Panc1 (cell line): ENCODE results near the gene TAS2R20. TPM values are rescaled to one million over a fixed set of nuclear protein-coding genes. Genes with fewer than 3 reads are reported as not detected.

Source experiments
- ATAC-seq: fragments of 200-7000 bp; cut with Tn5 transposase; 2 replicates; pipeline ENCODE4 v1.9.1; 2020; ENCODE audit warnings: mild to moderate bottlenecking, moderate library complexity
- BruUV-seq: library from RNA; stranded (reverse); fragments of 400-500 nt; replicated peaks from 2 replicates; lab custom pipeline; 2021; lab: Mats Ljungman, UMichigan
- CTCF ChIA-PET: fragments of 300-600 bp; sonication (Branson Sonifier 250); formaldehyde crosslinking; loops from one replicate; lab custom pipeline; 2022; ENCODE audit warnings: antibody characterized with exemption; lab: Charles Lee
- POLR2A ChIA-PET: fragments of 300-600 bp; sonication (Branson Sonifier 250); formaldehyde crosslinking; loops from one replicate; lab custom pipeline; 2022; ENCODE audit warnings: antibody characterized with exemption; lab: Charles Lee
- DNase-seq: peaks from one replicate; pipeline ENCODE4 v3.0.0-alpha.2; 2010; ENCODE audit warnings: low read depth, low spot score
- H3K27ac ChIP-seq: 2 replicates; pipeline ENCODE4 v1.5.1; 2011; ENCODE audit warnings: mild to moderate bottlenecking, low read length, inconsistent platforms
- H3K27me3 ChIP-seq: fragments of 200-500 bp; sonication (Bioruptor generic); 2 replicates; pipeline ENCODE4 v1.6.0; 2014; ENCODE audit warnings: low read length, inconsistent platforms; ENCODE audit not compliant: control insufficient read depth, insufficient read depth
- H3K36me3 ChIP-seq: fragments of 200-500 bp; sonication (Bioruptor generic); 2 replicates; pipeline ENCODE4 v1.5.1; 2014; ENCODE audit warnings: inconsistent platforms, mild to moderate bottlenecking, low read length, moderate library complexity; ENCODE audit not compliant: control insufficient read depth, insufficient read depth
- H3K4me1 ChIP-seq: 2 replicates; pipeline ENCODE4 v1.5.1; 2011; ENCODE audit warnings: inconsistent platforms, mild to moderate bottlenecking, low read length, moderate library complexity; ENCODE audit not compliant: control insufficient read depth, insufficient read depth
- H3K4me3 ChIP-seq, 2 experiments: 2 replicates each; pipeline ENCODE4 v1.5.1; 2011 to 2012; ENCODE audit warnings: low read depth in 2 of 2, low read length in 2 of 2, mild to moderate bottlenecking in 2 of 2, inconsistent platforms in 1 of 2, moderate library complexity in 1 of 2
- H3K9me3 ChIP-seq: fragments of 200-500 bp; sonication (Bioruptor generic); 2 replicates; pipeline ENCODE4 v1.5.1; 2014; ENCODE audit warnings: low read depth, mild to moderate bottlenecking, inconsistent platforms, low read length, moderate library complexity; ENCODE audit not compliant: control insufficient read depth, insufficient read depth
- POLR2AphosphoS5 ChIP-seq: IDR thresholded peaks from 2 replicates; pipeline ENCODE4 v1.6.1; 2012; ENCODE audit warnings: mild to moderate bottlenecking, low read depth, low read length, moderate library complexity
- SIN3A ChIP-seq: IDR thresholded peaks from 2 replicates; pipeline ENCODE4 v1.6.1; 2012; ENCODE audit warnings: low read depth, mild to moderate bottlenecking, low read length, moderate library complexity, borderline replicate concordance; ENCODE audit not compliant: insufficient read depth
- TCF7L2 ChIP-seq: IDR thresholded peaks from 2 replicates; pipeline ENCODE4 v1.6.1; 2011; ENCODE audit warnings: mild to moderate bottlenecking, low read depth, low read length, inconsistent platforms
- in situ Hi-C: cut with HindIII; loops from 2 replicates; pipeline ENCODE4 v1.10.0; 2016; ENCODE audit warnings: low sequenced_read_pairs, low pct_unique_long_range_greater_than_20kb
- intact Hi-C: fragments of 100-400 bp; cut with micrococcal nuclease; formaldehyde crosslinking; loops from one replicate; pipeline ENCODE4 v1.10.0; 2022; ENCODE audit not compliant: unreplicated experiment
- total RNA-seq: library from RNA; stranded (reverse); gene quantifications from one replicate; pipeline ENCODE4 v1.2.1, GENCODE V29; 2021; ENCODE audit not compliant: unreplicated experiment
- TF ChIP-seq, protein P1 (sequence below): fragments of 450-650 bp; IDR thresholded peaks from 2 replicates; pipeline ENCODE4 v1.5.1; 2017; ENCODE audit warnings: mild to moderate bottlenecking
- TF ChIP-seq, protein P2 (sequence below), 2 experiments: IDR thresholded peaks; 2 replicates each; pipeline ENCODE4 v1.6.1; 2011 to 2012; ENCODE audit warnings: low read depth in 2 of 2, control low read depth in 1 of 2, low read length in 1 of 2, mild to moderate bottlenecking in 1 of 2, moderate library complexity in 1 of 2; ENCODE audit not compliant: insufficient read depth in 1 of 2

Gene TAS2R20
- total RNA-seq, 1 experiment from 2014 or later, result 0.95 TPM

DNA sequence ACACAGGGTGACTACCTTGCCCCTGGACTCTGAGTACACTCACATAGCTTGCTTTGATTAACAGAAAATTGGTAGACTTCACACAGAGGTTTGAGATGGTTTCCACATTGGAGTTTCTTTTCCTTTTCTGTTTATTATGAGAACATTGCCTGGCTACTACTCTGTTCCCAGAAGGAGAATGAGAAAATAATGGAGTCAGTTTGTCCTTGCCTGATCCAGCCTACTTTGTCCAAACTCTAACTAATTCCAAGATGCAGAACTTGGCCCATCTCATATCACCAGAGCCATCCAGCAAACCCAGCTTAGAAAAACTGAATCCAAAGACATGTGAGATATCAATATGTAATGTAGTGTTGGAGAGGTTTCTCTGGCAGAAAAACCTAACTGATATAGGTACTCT is 31.8 kb downstream of the TAS2R20 start:
- BruUV-seq, result no TSS peak
- in situ Hi-C loops, result no loop called here

GRCh38 chr12:10965476-10965875 is 32.6 kb downstream of the TAS2R20 start:
- TF ChIP-seq TCF7L2 (no peak), SIN3A (no peak), POLR2AphosphoS5 (no peak)
- TF ChIP-seq, protein P1, sequence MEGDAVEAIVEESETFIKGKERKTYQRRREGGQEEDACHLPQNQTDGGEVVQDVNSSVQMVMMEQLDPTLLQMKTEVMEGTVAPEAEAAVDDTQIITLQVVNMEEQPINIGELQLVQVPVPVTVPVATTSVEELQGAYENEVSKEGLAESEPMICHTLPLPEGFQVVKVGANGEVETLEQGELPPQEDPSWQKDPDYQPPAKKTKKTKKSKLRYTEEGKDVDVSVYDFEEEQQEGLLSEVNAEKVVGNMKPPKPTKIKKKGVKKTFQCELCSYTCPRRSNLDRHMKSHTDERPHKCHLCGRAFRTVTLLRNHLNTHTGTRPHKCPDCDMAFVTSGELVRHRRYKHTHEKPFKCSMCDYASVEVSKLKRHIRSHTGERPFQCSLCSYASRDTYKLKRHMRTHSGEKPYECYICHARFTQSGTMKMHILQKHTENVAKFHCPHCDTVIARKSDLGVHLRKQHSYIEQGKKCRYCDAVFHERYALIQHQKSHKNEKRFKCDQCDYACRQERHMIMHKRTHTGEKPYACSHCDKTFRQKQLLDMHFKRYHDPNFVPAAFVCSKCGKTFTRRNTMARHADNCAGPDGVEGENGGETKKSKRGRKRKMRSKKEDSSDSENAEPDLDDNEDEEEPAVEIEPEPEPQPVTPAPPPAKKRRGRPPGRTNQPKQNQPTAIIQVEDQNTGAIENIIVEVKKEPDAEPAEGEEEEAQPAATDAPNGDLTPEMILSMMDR, result no peak
- TF ChIP-seq, protein P2, sequence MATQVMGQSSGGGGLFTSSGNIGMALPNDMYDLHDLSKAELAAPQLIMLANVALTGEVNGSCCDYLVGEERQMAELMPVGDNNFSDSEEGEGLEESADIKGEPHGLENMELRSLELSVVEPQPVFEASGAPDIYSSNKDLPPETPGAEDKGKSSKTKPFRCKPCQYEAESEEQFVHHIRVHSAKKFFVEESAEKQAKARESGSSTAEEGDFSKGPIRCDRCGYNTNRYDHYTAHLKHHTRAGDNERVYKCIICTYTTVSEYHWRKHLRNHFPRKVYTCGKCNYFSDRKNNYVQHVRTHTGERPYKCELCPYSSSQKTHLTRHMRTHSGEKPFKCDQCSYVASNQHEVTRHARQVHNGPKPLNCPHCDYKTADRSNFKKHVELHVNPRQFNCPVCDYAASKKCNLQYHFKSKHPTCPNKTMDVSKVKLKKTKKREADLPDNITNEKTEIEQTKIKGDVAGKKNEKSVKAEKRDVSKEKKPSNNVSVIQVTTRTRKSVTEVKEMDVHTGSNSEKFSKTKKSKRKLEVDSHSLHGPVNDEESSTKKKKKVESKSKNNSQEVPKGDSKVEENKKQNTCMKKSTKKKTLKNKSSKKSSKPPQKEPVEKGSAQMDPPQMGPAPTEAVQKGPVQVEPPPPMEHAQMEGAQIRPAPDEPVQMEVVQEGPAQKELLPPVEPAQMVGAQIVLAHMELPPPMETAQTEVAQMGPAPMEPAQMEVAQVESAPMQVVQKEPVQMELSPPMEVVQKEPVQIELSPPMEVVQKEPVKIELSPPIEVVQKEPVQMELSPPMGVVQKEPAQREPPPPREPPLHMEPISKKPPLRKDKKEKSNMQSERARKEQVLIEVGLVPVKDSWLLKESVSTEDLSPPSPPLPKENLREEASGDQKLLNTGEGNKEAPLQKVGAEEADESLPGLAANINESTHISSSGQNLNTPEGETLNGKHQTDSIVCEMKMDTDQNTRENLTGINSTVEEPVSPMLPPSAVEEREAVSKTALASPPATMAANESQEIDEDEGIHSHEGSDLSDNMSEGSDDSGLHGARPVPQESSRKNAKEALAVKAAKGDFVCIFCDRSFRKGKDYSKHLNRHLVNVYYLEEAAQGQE (IDR thresholded peaks at IDR 0.05; ENCODE audit: insufficient read depth in 1 of 2, low read depth in 2 of 2, low read length in 1 of 2), result no peak
- BruUV-seq, result no TSS peak
- H3K27me3 ChIP-seq, result no peaks in the 10 kb centered on the region
- no peaks in the 10 kb centered on the region for H3K36me3 ChIP-seq
- in situ Hi-C loops (no loop called here), intact Hi-C loops (no loop called here)
- POLR2A ChIA-PET, result no interaction called here
- DNase-seq, result no peak
- H3K4me1 ChIP-seq, result peaks cover 15% of the 10 kb centered on the region; the same call in 1 of the 2 replicates
- no peaks in the 10 kb centered on the region for H3K9me3 ChIP-seq
- no peak overlapping the region for H3K27ac ChIP-seq
- no peak overlapping the region for H3K4me3 ChIP-seq
- ATAC-seq, result no peak
- CTCF ChIA-PET, result no interaction called here

More for the DNA sequence above, 31.8 kb downstream of the TAS2R20 start:
- DNase-seq (no peak), ATAC-seq (no peak)
- Histone ChIP-seq H3K4me1 (peaks cover 15% of the 10 kb centered on the region; the same call in 1 of the 2 replicates), H3K27me3 (no peaks in the 10 kb centered on the region), H3K4me3 (no peak overlapping the region), H3K36me3 (no peaks in the 10 kb centered on the region), H3K9me3 (no peaks in the 10 kb centered on the region), H3K27ac (no peak overlapping the region; the same call in 1 of the 2 replicates)
- TF ChIP-seq TCF7L2 (no peak), SIN3A (no peak), POLR2AphosphoS5 (no peak)
- TF ChIP-seq, protein P2 (IDR thresholded peaks at IDR 0.05; ENCODE audit: insufficient read depth in 1 of 2, low read depth in 2 of 2, low read length in 1 of 2), result no peak
- TF ChIP-seq, protein P1, result no peak
- CTCF ChIA-PET, result no interaction called here
- intact Hi-C loops, result no loop called here
- POLR2A ChIA-PET, result no interaction called here
